Measurements from ENCODE around the gene DEDD.

DNA sequence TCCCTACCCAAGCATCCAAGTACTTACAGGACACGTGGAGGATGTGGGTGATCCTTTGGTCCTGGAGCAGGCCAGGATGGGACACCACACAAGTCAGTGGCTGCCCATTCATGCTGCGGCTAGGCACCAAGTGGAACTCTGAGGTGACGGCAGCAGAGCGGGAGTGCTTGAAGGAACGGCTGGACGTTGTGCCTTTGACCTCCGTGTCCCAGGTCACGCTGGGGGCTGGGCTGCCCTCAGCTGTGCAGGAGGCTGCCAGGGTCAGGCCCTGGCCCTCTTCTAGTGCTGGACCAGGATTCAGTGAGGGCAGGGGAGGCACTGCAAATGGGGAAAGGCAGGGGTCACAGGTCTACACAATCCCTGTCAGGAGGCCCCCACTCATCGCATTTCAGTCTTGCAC, 55.0 kb downstream of the DEDD start:
- TF ChIP-seq, protein P1, sequence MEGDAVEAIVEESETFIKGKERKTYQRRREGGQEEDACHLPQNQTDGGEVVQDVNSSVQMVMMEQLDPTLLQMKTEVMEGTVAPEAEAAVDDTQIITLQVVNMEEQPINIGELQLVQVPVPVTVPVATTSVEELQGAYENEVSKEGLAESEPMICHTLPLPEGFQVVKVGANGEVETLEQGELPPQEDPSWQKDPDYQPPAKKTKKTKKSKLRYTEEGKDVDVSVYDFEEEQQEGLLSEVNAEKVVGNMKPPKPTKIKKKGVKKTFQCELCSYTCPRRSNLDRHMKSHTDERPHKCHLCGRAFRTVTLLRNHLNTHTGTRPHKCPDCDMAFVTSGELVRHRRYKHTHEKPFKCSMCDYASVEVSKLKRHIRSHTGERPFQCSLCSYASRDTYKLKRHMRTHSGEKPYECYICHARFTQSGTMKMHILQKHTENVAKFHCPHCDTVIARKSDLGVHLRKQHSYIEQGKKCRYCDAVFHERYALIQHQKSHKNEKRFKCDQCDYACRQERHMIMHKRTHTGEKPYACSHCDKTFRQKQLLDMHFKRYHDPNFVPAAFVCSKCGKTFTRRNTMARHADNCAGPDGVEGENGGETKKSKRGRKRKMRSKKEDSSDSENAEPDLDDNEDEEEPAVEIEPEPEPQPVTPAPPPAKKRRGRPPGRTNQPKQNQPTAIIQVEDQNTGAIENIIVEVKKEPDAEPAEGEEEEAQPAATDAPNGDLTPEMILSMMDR (IDR thresholded peaks at IDR 0.05), result no peak
- TF ChIP-seq POLR2A (IDR thresholded peaks at IDR 0.05), result no peak
- TF ChIP-seq EP300 (IDR thresholded peaks at IDR 0.05), result no peak
